ENCODE measurements around the gene HEXIM1. TPM values are rescaled to one million over a fixed set of nuclear protein-coding genes. Genes with fewer than 3 reads are reported as not detected.
"Not testable (repeated sequence)": the region's sequence is repeated elsewhere in the genome, so short reads cannot be mapped to it uniquely, and the experiment has no call there.

HEXIM1 gene
- total RNA-seq, 1 donor from 2014 or later = 36.1 TPM

- Histone ChIP-seq H3K9me3 (no peaks in the 10 kb centered on the region), H3K27ac (no peak overlapping the region), H3K4me1 (peaks cover 22% of the 10 kb centered on the region), H3K4me3 (no peak overlapping the region), H3K27me3 (no peaks in the 10 kb centered on the region), H3K36me3 (no peaks in the 10 kb centered on the region)
- ATAC-seq (no peak), DNase-seq (no peak)
- no peak for TF ChIP-seq CTCF (IDR thresholded peaks at IDR 0.05)
- intact Hi-C loops (cut with DNase I) = loop anchor here (10.0 kb wide), 1 partner anchor 205 kb away; the partner anchor contains the start of gene GFAP
Measured at GRCh38 chr17:45119964-45120363, 28.3 kb upstream of the HEXIM1 start.

- TF ChIP-seq CTCF (IDR thresholded peaks at IDR 0.05) = no peak
- Histone ChIP-seq H3K27me3 (no peaks in the 10 kb centered on the region), H3K4me3 (no peak overlapping the region), H3K4me1 (peaks cover 22% of the 10 kb centered on the region), H3K27ac (no peak overlapping the region), H3K36me3 (no peaks in the 10 kb centered on the region), H3K9me3 (no peaks in the 10 kb centered on the region)
- DNase-seq = no peak
- intact Hi-C loops (cut with DNase I) = no loop called here
- no peak for ATAC-seq
Measured at GRCh38 chr17:45120558-45120957, 27.7 kb upstream of the HEXIM1 start.

GRCh38 chr17:45121055-45121454 is 27.2 kb upstream of the HEXIM1 start:
- DNase-seq = no peak
- TF ChIP-seq CTCF (IDR thresholded peaks at IDR 0.05) = no peak
- intact Hi-C loops (cut with DNase I) = no loop called here
- Histone ChIP-seq H3K4me3 (no peak overlapping the region), H3K27me3 (no peaks in the 10 kb centered on the region), H3K9me3 (no peaks in the 10 kb centered on the region), H3K36me3 (no peaks in the 10 kb centered on the region), H3K27ac (no peak overlapping the region), H3K4me1 (peaks cover 22% of the 10 kb centered on the region)
- ATAC-seq = no peak

- peak overlapping the region; percentile 30 for H3K27ac ChIP-seq
- H3K27me3 ChIP-seq = no peaks in the 10 kb centered on the region
- peaks cover 35% of the 10 kb centered on the region for H3K4me1 ChIP-seq
- no peaks in the 10 kb centered on the region for H3K9me3 ChIP-seq
- no peaks in the 10 kb centered on the region for H3K36me3 ChIP-seq
- intact Hi-C loops (cut with DNase I) = no loop called here
- no peak overlapping the region for H3K4me3 ChIP-seq
- DNase-seq (no peak), ATAC-seq (no peak)
- no peak for TF ChIP-seq CTCF (IDR thresholded peaks at IDR 0.05)
Measured at GRCh38 chr17:45123076-45123770, 25.1 kb upstream of the HEXIM1 start.

- peak; percentile 65 for ATAC-seq
- Histone ChIP-seq H3K27me3 (no peaks in the 10 kb centered on the region), H3K27ac (peak overlapping the region; percentile 78), H3K36me3 (no peaks in the 10 kb centered on the region), H3K9me3 (no peaks in the 10 kb centered on the region), H3K4me1 (peaks cover 44% of the 10 kb centered on the region), H3K4me3 (no peak overlapping the region)
- intact Hi-C loops (cut with DNase I) = no loop called here
- no peak for TF ChIP-seq CTCF (IDR thresholded peaks at IDR 0.05)
- DNase-seq = no peak
Measured at GRCh38 chr17:45123930-45124796, 24.1 kb upstream of the HEXIM1 start.

- H3K4me3 ChIP-seq; H3K9me3 ChIP-seq; H3K27me3 ChIP-seq; ATAC-seq; DNase-seq; H3K36me3 ChIP-seq; intact Hi-C loops (cut with DNase I): not testable (repeated sequence)
- peak overlapping the region; percentile 78 for H3K27ac ChIP-seq
- peaks cover 47% of the 10 kb centered on the region for H3K4me1 ChIP-seq
Measured at GRCh38 chr17:45124797-45125122, 23.5 kb upstream of the HEXIM1 start.

All from upper lobe of right lung (tissue), 1 donor.